ENCODE data around the gene SPDYE2.
"Not testable (repeated sequence)": the region's sequence is repeated elsewhere in the genome, so short reads cannot be mapped to it uniquely, and the experiment has no call there.

SPDYE2 gene

DNA sequence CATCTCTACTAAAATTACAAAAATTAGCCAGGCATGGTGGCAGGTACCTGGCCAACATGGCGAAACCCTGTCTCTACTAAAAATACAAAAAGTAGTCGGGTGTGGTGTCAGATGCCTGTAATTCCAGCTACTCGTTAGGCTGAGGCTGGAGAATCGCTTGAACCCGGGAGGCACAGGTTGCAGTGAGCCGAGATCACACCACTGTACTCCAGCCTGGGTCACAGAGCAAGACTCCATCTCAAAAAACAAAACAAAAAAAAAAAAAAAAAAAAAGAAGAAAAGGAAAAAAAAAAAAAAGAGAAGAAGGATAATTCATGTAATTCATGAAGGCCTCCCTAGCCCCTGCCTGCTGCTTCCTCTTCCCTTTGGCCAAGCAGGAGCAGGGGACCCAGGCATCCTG, 10.4 kb upstream of the SPDYE2 start:
- not testable (repeated sequence) for DNase-seq

- not testable (repeated sequence) for DNase-seq
Observed at GRCh38 chr7:102542083-102542482, 8.9 kb upstream of the SPDYE2 start.

- not testable (repeated sequence) for DNase-seq
Observed at GRCh38 chr7:102542771-102543170, 8.3 kb upstream of the SPDYE2 start.

GRCh38 chr7:102543596-102543995, 7.4 kb upstream of the SPDYE2 start, which contains the start of gene UPK3BL2:
TSS of gene UPK3BL2 (minus strand) at chr7:102543696. CDS start at chr7:102543636, 60 bp downstream.
- DNase-seq, result not testable (repeated sequence)

- not testable (repeated sequence) for DNase-seq
Observed at GRCh38 chr7:102544372-102544771, 6.7 kb upstream of the SPDYE2 start.

DNA sequence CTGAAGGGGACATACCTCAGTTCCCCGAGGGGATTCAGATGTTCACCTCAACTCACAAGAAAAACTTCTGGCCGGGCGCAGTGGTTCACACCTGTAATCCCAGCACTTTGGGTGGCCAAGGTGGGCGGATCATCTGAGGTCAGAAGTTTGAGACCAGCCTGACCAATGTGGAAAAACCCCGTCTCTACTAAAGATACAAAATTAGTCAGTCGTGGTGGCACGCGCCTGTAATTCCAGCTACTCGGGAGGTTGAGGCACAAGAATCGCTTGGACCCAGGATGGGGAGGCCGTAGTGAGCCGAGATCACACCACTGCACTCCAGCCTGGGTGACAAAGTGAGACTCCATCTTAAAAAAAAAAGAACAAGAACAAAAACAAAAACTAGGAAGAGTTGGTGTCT, 5.7 kb upstream of the SPDYE2 start:
- DNase-seq, result not testable (repeated sequence)

- not testable (repeated sequence) for DNase-seq
Observed at GRCh38 chr7:102546353-102546752, 4.7 kb upstream of the SPDYE2 start.

DNA sequence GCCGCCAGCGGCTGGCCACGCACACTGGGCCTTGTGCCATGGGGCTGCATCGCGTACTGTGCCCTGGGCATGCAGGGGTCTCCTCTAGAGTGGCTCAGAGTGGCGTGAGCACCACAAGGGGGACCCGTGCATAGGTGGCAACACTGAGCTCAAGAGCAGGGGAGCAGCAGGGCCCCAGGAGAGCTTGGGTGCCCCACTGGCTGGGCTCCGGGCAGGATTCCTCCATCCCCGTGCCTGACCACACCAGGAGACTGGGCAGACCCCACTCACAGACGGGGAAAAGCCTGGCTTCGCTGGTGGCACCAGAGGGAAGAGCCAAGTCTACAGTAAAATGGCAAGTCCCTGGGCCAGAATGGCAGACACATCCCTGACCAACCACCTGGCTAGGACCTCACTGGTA, 17.6 kb downstream of the SPDYE2 start:
- DNase-seq, result not testable (repeated sequence)

- peak; percentile 91 to 100 (median 98) for DNase-seq
Observed at GRCh38 chr7:102572261-102573239, 21.5 kb downstream of the SPDYE2 start, which contains the start of gene POLR2J3. TSS of gene POLR2J3 (minus strand) at chr7:102572583. CDS start at chr7:102572521, 62 bp downstream.

GRCh38 chr7:102574607-102575006, 23.6 kb downstream of the SPDYE2 start:
- DNase-seq, result not testable (repeated sequence)

- not testable (repeated sequence) for DNase-seq
Observed at GRCh38 chr7:102576363-102576762, 25.3 kb downstream of the SPDYE2 start.

DNA sequence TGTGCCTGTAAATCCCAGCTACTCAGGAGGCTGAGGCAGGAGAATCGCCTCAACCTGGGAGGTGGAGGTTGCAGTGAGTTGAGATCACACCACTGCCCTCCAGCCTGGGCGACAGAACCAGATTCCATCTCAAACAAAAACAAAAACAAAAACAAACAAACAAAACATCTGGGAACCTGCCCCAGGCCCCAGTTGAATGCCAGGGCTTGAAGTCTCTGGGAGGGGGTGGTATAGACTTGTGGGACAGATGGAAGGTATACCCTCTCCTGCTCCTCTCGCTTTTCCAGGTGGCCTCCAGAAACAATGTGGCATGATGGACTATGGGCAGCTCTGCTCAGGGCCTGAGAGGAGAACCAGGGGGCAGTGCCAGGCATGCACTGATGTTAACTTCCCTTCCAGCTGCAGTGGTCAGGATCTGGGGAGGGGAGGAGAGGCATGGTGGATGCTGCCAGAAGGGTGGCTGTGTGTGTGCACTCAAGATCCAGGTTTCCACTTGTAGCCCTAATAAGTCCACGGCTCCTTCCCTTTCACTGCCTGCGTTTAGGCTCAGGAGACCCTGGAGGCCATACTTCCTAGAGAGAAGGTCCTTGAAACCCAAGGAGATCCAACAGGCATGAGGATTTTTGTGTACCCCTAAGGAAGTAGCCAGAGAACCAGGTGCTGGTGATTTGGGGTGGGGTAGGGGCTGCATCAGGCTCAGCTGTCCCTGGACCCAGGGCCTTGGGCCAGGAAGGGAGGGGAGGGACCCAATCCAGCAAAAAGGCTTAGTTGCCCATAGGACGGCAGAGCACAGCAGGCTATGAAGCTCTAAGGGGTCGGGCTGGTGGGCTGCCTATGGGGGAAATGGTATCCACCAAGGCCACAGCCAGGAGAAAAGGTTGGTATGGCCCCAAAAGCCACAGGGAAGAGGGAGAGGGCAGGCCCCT, 26.6 kb downstream of the SPDYE2 start:
- DNase-seq, result peak in 1 of 5 experiments; percentile 0

- DNase-seq, result not testable (repeated sequence)
Observed at GRCh38 chr7:102578486-102578885, 27.5 kb downstream of the SPDYE2 start.

GRCh38 chr7:102581722-102582121, 30.7 kb downstream of the SPDYE2 start:
- DNase-seq, result not testable (repeated sequence)

DNA sequence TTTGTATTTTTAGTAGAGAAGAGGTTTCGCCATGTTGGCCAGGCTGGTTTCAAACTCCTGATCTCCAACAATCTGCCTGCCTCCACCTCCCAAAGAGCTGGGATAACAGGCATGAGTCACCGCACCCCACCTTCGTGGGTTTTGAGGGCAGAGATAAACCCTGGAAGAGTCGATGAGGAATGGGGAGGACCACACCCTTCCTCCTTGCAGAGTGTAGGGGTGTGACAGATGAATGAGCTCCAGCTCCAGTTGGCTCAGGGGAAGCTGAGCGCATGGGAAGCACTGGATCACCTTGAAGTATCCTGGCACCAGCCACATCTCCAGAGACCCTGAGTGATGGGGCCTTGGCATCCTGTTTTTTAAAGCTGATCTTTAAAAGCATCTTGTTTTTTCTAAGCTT, 32.5 kb downstream of the SPDYE2 start:
- DNase-seq, result not testable (repeated sequence)

DNA sequence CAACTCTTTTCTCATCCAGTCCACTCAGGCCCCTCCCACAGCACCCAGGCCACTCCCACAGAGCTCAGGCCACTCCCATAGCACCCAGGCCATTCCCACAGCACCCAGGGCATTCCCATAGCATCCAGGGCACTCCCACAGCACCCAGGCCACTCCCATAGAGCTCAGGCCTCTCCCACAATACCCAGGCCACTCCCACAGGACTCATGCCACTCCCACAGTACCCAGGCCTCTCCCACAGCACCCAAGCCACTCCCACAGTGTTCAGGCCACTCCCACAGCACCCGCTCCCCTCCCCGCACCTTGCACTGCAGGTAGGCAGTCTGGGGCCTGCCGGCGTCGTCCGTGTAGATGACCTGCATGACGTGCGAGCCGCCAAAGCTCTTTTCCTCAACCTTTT, 38.8 kb downstream of the SPDYE2 start:
- not testable (repeated sequence) for DNase-seq

- peak in 2 of 5 experiments; percentile 22 to 35 for DNase-seq
Observed at GRCh38 chr7:102592477-102593019, 41.5 kb downstream of the SPDYE2 start.

DNA sequence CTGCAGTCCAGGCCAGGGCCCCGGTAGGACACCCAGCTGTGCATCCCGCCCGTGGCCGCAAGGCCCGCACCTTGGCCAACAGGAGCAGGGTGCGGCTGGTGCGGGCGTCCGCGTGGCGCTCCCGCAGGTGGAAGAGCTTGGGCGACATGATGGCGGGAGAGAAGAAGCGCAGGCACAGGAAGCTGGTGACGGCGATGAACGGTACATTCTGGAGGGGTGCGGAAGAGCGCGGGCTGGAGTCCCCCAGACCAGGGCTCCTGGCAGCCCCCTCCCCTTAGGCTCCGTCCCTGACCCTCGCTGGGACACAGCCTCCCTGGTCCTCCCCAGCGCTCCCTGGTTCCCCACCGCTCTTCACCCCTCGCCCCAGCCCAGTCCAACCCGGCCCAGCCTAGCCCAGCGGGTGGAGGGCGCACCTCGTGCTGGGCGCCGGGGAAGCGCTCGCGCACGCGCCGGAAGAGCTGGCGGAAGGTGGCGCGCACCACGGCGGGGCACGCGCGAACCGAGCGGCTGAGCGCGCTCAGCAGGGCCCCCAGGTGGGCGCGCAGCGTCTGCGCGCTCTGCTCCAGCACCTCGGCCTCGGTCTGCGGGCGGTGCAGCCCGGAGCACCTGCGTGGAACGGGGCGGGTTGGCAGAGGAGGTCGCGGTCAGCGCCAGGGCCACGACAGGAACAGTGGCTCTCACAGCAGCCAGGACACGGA, 42.8 kb downstream of the SPDYE2 start:
- DNase-seq, result not testable (repeated sequence)

- DNase-seq, result not testable (repeated sequence)
Observed at GRCh38 chr7:102596036-102596435, 45.0 kb downstream of the SPDYE2 start.

- not testable (repeated sequence) for DNase-seq
Observed at GRCh38 chr7:102599699-102600098, 48.7 kb downstream of the SPDYE2 start.

DNA sequence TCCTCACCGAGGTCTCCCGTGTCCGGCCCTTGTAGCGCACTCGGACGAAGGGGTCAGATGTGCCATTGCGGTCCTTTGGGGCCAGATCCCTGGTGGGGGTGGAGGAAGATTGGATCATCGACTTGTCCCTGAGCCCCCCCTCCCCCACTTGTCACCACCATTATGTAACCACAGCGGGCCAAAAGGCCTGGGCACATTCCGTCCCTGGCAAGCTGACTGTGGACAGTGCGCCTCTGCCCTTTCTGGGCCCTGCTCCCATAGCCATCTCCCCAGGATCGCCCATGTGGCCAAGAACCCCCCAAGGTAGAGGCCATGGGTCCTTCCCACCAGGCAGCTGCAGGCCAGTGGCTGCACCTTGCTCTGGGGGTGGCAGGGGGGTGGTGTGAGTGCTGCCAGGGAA, 51.3 kb downstream of the SPDYE2 start:
- not testable (repeated sequence) for DNase-seq
